Left ventricle myocardium inferior (tissue), 1 donor: ENCODE measurements around the gene ANP32E. TPM values are rescaled to one million over a fixed set of nuclear protein-coding genes. Genes with fewer than 3 reads are reported as not detected.

ENCODE experiments used
- DNase-seq: peaks from one replicate; pipeline ENCODE4 v3.0.0-alpha.2; 2020
- H3K27ac ChIP-seq: fragments of 200-600 bp; replicated peaks from 2 replicates; pipeline ENCODE4 v1.8.0; 2021
- H3K27me3 ChIP-seq: fragments of 200-600 bp; 2 replicates; pipeline ENCODE4 v1.8.0; 2021; ENCODE audit warnings: low read depth
- H3K36me3 ChIP-seq: fragments of 200-600 bp; 2 replicates; pipeline ENCODE4 v1.8.0; 2021
- H3K4me1 ChIP-seq: fragments of 200-600 bp; 2 replicates; pipeline ENCODE4 v1.8.0; 2021
- H3K4me3 ChIP-seq: fragments of 200-600 bp; 2 replicates; pipeline ENCODE4 v1.8.0; 2021; ENCODE audit warnings: mild to moderate bottlenecking, moderate library complexity
- H3K9me3 ChIP-seq: fragments of 200-600 bp; replicated peaks from 2 replicates; pipeline ENCODE4 v1.8.0; 2021
- intact Hi-C: fragments of 100-400 bp; cut with micrococcal nuclease; formaldehyde crosslinking; loops from one replicate; pipeline ENCODE4 v1.11.0; 2022
- total RNA-seq: library from RNA; stranded (reverse); fragmentation: NEBNext Ultra II Directional; extraction: Animal tissue kit (Norgen Biotek cat#: 25700); gene quantifications from one replicate; pipeline ENCODE4 v1.2.1, GENCODE V29; 2021
- TF ChIP-seq, protein P1 (sequence below): fragments of 200-600 bp; IDR thresholded peaks from 2 replicates; pipeline ENCODE4 v1.8.0; 2021; ENCODE audit warnings: antibody characterized with exemption, mild to moderate bottlenecking, borderline replicate concordance
- donor health status: DM: no; HTN: yes; CAD: no; lungs with severe emphysema.

Gene ANP32E
- total RNA-seq, 1 donor from 2014 or later = 29.3 TPM

GRCh38 chr1:150176593-150176992 is 59.3 kb downstream of the ANP32E start:
- intact Hi-C loops = no loop called here
- TF ChIP-seq, protein P1, sequence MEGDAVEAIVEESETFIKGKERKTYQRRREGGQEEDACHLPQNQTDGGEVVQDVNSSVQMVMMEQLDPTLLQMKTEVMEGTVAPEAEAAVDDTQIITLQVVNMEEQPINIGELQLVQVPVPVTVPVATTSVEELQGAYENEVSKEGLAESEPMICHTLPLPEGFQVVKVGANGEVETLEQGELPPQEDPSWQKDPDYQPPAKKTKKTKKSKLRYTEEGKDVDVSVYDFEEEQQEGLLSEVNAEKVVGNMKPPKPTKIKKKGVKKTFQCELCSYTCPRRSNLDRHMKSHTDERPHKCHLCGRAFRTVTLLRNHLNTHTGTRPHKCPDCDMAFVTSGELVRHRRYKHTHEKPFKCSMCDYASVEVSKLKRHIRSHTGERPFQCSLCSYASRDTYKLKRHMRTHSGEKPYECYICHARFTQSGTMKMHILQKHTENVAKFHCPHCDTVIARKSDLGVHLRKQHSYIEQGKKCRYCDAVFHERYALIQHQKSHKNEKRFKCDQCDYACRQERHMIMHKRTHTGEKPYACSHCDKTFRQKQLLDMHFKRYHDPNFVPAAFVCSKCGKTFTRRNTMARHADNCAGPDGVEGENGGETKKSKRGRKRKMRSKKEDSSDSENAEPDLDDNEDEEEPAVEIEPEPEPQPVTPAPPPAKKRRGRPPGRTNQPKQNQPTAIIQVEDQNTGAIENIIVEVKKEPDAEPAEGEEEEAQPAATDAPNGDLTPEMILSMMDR = no peak
- Histone ChIP-seq H3K27ac (peak overlapping the region; percentile 19), H3K27me3 (no peaks in the 10 kb centered on the region), H3K36me3 (no peaks in the 10 kb centered on the region), H3K4me1 (no peaks in the 10 kb centered on the region), H3K4me3 (no peak overlapping the region), H3K9me3 (no peaks in the 10 kb centered on the region)
- no peak for DNase-seq

DNA sequence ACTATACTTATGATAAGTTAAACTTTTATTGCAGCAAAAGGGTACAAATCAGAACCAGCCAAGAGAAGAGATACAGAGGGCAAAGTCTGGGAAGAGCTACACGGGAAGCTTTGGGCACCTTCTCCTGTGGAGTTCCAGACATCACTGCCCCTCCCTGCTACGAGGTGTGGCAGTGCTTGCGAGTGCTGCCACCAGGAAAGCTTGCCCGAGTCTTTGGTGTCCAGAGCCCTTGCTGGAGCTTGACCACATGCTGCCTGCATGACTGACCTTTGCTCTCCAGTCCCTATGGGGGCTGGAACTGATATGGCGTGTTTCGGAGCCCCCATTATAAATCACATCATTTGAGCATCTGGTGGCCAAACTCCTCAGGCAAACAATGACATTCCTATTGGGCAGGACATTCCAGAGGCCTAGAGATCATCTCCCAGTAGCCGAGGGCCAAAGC is 62.7 kb downstream of the ANP32E start:
- Histone ChIP-seq H3K9me3 (no peaks in the 10 kb centered on the region), H3K4me3 (no peak overlapping the region), H3K27ac (no peak overlapping the region), H3K27me3 (no peaks in the 10 kb centered on the region), H3K4me1 (peaks cover 5% of the 10 kb centered on the region), H3K36me3 (no peaks in the 10 kb centered on the region)
- no peak for DNase-seq
- intact Hi-C loops = no loop called here
- TF ChIP-seq, protein P1 = no peak

DNA sequence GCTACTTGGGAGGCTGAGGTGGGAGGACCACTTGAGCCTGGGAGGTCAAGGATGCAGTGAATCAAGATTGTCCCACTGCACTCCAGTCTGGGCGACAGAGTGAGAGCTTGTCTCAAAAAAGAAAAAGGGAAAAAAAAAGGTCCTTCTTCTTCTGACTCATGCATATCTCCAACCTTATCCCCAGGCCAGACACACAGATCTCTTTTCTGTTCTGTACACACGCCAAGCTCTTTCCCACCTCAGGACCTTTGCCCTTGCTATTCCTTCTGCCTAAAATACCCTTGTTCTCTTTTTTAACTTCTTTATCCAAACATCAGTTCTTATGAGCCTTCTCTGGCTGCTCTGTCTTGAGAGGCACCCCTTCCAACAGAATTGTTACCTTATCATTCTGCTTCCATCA is 64.1 kb downstream of the ANP32E start:
- peaks cover 5% of the 10 kb centered on the region for H3K4me1 ChIP-seq
- no peaks in the 10 kb centered on the region for H3K27me3 ChIP-seq
- no peak overlapping the region for H3K4me3 ChIP-seq
- no peak for DNase-seq
- intact Hi-C loops = no loop called here
- TF ChIP-seq, protein P1 = no peak
- no peak overlapping the region for H3K27ac ChIP-seq
- no peaks in the 10 kb centered on the region for H3K9me3 ChIP-seq
- no peaks in the 10 kb centered on the region for H3K36me3 ChIP-seq

DNA sequence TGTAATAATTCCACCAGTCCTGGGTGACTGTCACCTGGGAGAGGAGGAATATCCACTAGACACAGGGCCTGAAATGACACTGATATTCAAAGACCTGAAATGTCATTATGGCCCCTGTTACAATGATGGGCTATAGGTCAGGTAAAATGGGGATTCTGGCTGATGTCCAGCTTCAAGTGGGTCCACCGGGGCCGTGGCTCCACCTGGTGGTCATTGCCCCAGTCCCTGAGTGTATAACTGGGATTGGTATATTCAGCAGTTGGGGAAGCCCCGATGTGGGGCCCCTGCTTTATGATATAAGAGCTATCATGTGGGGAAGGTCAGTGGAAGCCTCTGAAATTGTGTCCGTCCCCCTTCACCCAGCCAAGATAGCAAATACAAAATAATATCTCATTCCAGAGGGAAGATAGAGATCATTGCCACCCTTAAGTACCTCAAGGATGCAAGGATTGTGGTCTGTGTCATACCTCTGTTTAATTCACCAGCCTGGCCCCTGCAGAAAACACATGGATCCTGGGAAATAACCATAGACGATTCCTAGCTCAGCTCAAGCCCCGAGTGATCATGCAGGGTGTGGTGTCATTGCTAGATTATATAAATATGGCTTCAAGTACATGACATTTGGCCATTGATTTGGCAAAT is 66.8 kb downstream of the ANP32E start:
- Histone ChIP-seq H3K27ac (no peak overlapping the region), H3K4me3 (no peak overlapping the region), H3K36me3 (no peaks in the 10 kb centered on the region), H3K4me1 (peaks cover 20% of the 10 kb centered on the region), H3K9me3 (no peaks in the 10 kb centered on the region), H3K27me3 (no peaks in the 10 kb centered on the region)
- intact Hi-C loops = loop anchor here (5.0 to 10.0 kb wide), 2 partner anchors 97 to 204 kb away; no protein-coding TSS in a partner anchor
- TF ChIP-seq, protein P1 = peak; percentile 88
- peak; percentile 67 for DNase-seq

Other genes starting within 250 kb of the ANP32E start
- gene OTUD7B, start 225.4 kb downstream of the ANP32E start, total RNA-seq = 23.8 TPM
- gene VPS45, start 168.3 kb downstream of the ANP32E start, total RNA-seq = 54.4 TPM
- 49.4 TPM for gene PLEKHO1, start 86.2 kb downstream of the ANP32E start, total RNA-seq
- gene CA14, start 21.7 kb upstream of the ANP32E start, total RNA-seq = 3.1 TPM
- 49.3 TPM for gene APH1A, start 32.9 kb upstream of the ANP32E start, total RNA-seq
- gene C1orf54, start 36.7 kb upstream of the ANP32E start, total RNA-seq = 9.0 TPM
- gene CIART, start 46.4 kb upstream of the ANP32E start, total RNA-seq = 8.7 TPM
- gene MRPS21, start 57.7 kb upstream of the ANP32E start, total RNA-seq = 72.5 TPM
- 19.3 TPM for gene PRPF3, start 85.4 kb upstream of the ANP32E start, total RNA-seq
- gene RPRD2, start 128.0 kb upstream of the ANP32E start, total RNA-seq = 22.9 TPM